Caco-2 (cell line): ENCODE data around the gene CFAP299. TPM values are rescaled to one million over a fixed set of nuclear protein-coding genes. Genes with fewer than 3 reads are reported as not detected.

Experiments used
- BruUV-seq: library from RNA; stranded (reverse); fragments of 400-500 nt; replicated peaks from 2 replicates; lab custom pipeline; 2021; lab: Mats Ljungman, UMichigan
- CTCF ChIA-PET: fragments of 300-600 bp; sonication (Branson Sonifier 250); formaldehyde crosslinking; loops from one replicate; lab custom pipeline; 2022; ENCODE audit warnings: antibody characterized with exemption; lab: Charles Lee
- POLR2A ChIA-PET: fragments of 300-600 bp; sonication (Branson Sonifier 250); formaldehyde crosslinking; loops from one replicate; lab custom pipeline; 2022; ENCODE audit warnings: antibody characterized with exemption; lab: Charles Lee
- DNase-seq, 2 experiments: peaks; one replicate each; pipeline versions ENCODE4 v3.0.0 to v3.0.0-alpha.2; 2020 to 2022
- H3K27me3 ChIP-seq: replicated peaks from 2 replicates; pipeline ENCODE4 v1.6.0; 2011; ENCODE audit warnings: low read length; ENCODE audit not compliant: control insufficient read depth, insufficient read depth
- H3K36me3 ChIP-seq: 2 replicates; pipeline ENCODE4 v1.5.1; 2011; ENCODE audit warnings: low read length; ENCODE audit not compliant: control insufficient read depth, insufficient read depth
- H3K4me1 ChIP-seq: fragments of 250-450 bp; sonication (Bioruptor Pico); 2 replicates; pipeline ENCODE4 v1.5.1; 2020; ENCODE audit warnings: mild to moderate bottlenecking
- H3K4me3 ChIP-seq: 2 replicates; pipeline ENCODE4 v1.5.1; 2011; ENCODE audit warnings: low read depth, mild to moderate bottlenecking, control low read depth, low read length
- H3K9me3 ChIP-seq: fragments of 250-450 bp; sonication (Bioruptor Pico); 2 replicates; pipeline ENCODE4 v1.5.1; 2020; ENCODE audit warnings: mild to moderate bottlenecking, moderate library complexity
- H3K27ac Mint-ChIP-seq: one replicate; pipeline ENCODE4 v1.8.0; 2022; ENCODE audit warnings: mixed read lengths; ENCODE audit not compliant: unreplicated experiment
- H3K27me3 Mint-ChIP-seq: one replicate; pipeline ENCODE4 v1.8.0; 2022; ENCODE audit warnings: mixed read lengths; ENCODE audit not compliant: insufficient read depth, unreplicated experiment
- H3K36me3 Mint-ChIP-seq: one replicate; pipeline ENCODE4 v1.8.0; 2022; ENCODE audit warnings: mild to moderate bottlenecking, mixed read lengths; ENCODE audit not compliant: insufficient read depth, unreplicated experiment
- H3K4me1 Mint-ChIP-seq: one replicate; pipeline ENCODE4 v1.8.0; 2022; ENCODE audit warnings: low read depth, mixed read lengths; ENCODE audit not compliant: unreplicated experiment
- H3K4me3 Mint-ChIP-seq: one replicate; pipeline ENCODE4 v1.8.0; 2022; ENCODE audit warnings: mild to moderate bottlenecking, moderate library complexity, mixed read lengths; ENCODE audit not compliant: unreplicated experiment
- H3K9me3 Mint-ChIP-seq: one replicate; pipeline ENCODE4 v1.8.0; 2022; ENCODE audit warnings: mixed read lengths; ENCODE audit not compliant: unreplicated experiment
- CTCF ChIP-seq, 2 experiments: fragments of 200-600 bp in 1 of 2; IDR thresholded peaks; 1 replicate in 1 of 2; 2 replicates in 1 of 2; pipeline versions ENCODE4 v1.5.1 to v1.8.0; 2011 to 2022; ENCODE audit warnings: antibody characterized with exemption in 1 of 2, control low read depth in 1 of 2, inconsistent platforms in 1 of 2, low read depth in 1 of 2, low read length in 1 of 2, mild to moderate bottlenecking in 1 of 2, moderate library complexity in 1 of 2; ENCODE audit not compliant: insufficient read depth in 1 of 2, severe bottlenecking in 1 of 2, unreplicated experiment in 1 of 2
- intact Hi-C: fragments of 100-400 bp; cut with micrococcal nuclease; formaldehyde crosslinking; loops from one replicate; pipeline ENCODE4 v1.10.0; 2022; ENCODE audit not compliant: unreplicated experiment
- total RNA-seq: library from RNA; stranded (reverse); gene quantifications from 2 replicates; pipeline ENCODE4 v1.2.3, GENCODE V29; 2022

The CFAP299 gene
- total RNA-seq, 1 experiment from 2014 or later, result not detected

- Mint-ChIP-seq H3K9me3 (no peaks in the 10 kb centered on the region), H3K27me3 (peaks cover 6% of the 10 kb centered on the region), H3K36me3 (no peaks in the 10 kb centered on the region), H3K27ac (no peak overlapping the region), H3K4me1 (no peaks in the 10 kb centered on the region), H3K4me3 (no peak overlapping the region)
- intact Hi-C loops, result no loop called here
- ChIA-PET POLR2A (no interaction called here), CTCF (no interaction called here)
- no TSS peak for BruUV-seq
- no peak for DNase-seq
- Histone ChIP-seq H3K36me3 (no peaks in the 10 kb centered on the region), H3K9me3 (no peaks in the 10 kb centered on the region), H3K27me3 (no peaks in the 10 kb centered on the region), H3K4me3 (no peak overlapping the region), H3K4me1 (no peaks in the 10 kb centered on the region)
- no peak for TF ChIP-seq CTCF (IDR thresholded peaks at IDR 0.05; ENCODE audit: insufficient read depth in 1 of 2, low read depth in 1 of 2, low read length in 1 of 2, severe bottlenecking in 1 of 2, unreplicated experiment in 1 of 2)
Observed at GRCh38 chr4:80301884-80302283, 33.6 kb upstream of the CFAP299 start.

- no peaks in the 10 kb centered on the region for H3K4me1 ChIP-seq
- intact Hi-C loops, result no loop called here
- no peaks in the 10 kb centered on the region for H3K36me3 ChIP-seq
- peaks cover 8% of the 10 kb centered on the region for H3K27me3 Mint-ChIP-seq
- H3K4me3 ChIP-seq, result no peak overlapping the region
- DNase-seq, result no peak
- H3K4me3 Mint-ChIP-seq, result no peak overlapping the region
- H3K9me3 Mint-ChIP-seq, result no peaks in the 10 kb centered on the region
- BruUV-seq, result no TSS peak
- no peaks in the 10 kb centered on the region for H3K9me3 ChIP-seq
- POLR2A ChIA-PET, result no interaction called here
- no peaks in the 10 kb centered on the region for H3K36me3 Mint-ChIP-seq
- no peak for TF ChIP-seq CTCF (IDR thresholded peaks at IDR 0.05; ENCODE audit: insufficient read depth in 1 of 2, low read depth in 1 of 2, low read length in 1 of 2, severe bottlenecking in 1 of 2, unreplicated experiment in 1 of 2)
- no peak overlapping the region for H3K27ac Mint-ChIP-seq
- no peaks in the 10 kb centered on the region for H3K27me3 ChIP-seq
- H3K4me1 Mint-ChIP-seq, result no peaks in the 10 kb centered on the region
- CTCF ChIA-PET, result no interaction called here
Observed at GRCh38 chr4:80302616-80303223, 32.8 kb upstream of the CFAP299 start.

DNA sequence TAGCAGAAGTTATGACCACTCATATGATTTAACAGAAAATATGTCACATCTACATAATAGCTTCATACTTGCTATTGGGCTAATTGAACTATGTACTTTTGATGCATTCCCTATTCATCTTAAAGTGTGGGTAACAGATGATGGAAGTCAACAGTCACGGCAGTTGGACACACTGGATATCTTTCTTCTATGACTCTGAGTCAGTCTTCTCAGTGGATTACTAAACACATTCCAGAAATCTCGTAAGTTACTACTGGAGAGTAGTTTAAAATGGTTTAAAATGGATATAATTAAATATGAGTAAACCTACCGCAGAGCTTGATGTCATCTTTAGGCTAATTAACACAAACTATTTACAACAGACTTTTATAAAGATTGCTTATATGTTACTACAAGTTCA lies 30.1 kb upstream of the CFAP299 start:
- Mint-ChIP-seq H3K9me3 (no peaks in the 10 kb centered on the region), H3K27ac (no peak overlapping the region), H3K4me1 (no peaks in the 10 kb centered on the region), H3K27me3 (peaks cover 9% of the 10 kb centered on the region), H3K36me3 (no peaks in the 10 kb centered on the region), H3K4me3 (no peak overlapping the region)
- Histone ChIP-seq H3K36me3 (no peaks in the 10 kb centered on the region), H3K27me3 (no peaks in the 10 kb centered on the region), H3K9me3 (no peaks in the 10 kb centered on the region), H3K4me3 (no peak overlapping the region), H3K4me1 (no peaks in the 10 kb centered on the region)
- DNase-seq, result no peak
- no TSS peak for BruUV-seq
- intact Hi-C loops, result no loop called here
- POLR2A ChIA-PET, result no interaction called here
- TF ChIP-seq CTCF (IDR thresholded peaks at IDR 0.05; ENCODE audit: insufficient read depth in 1 of 2, low read depth in 1 of 2, low read length in 1 of 2, severe bottlenecking in 1 of 2, unreplicated experiment in 1 of 2), result no peak
- CTCF ChIA-PET, result no interaction called here
